ENCODE data around the gene CCR7. TPM values are rescaled to one million over a fixed set of nuclear protein-coding genes. Genes with fewer than 3 reads are reported as not detected.

Gene CCR7
- total RNA-seq, 1 experiment from 2014 or later: 0.30 TPM

GRCh38 chr17:40558300-40558889 lies 6.9 kb downstream of the CCR7 start:
- no peak overlapping the region for H3K27ac ChIP-seq (ENCODE audit: low read depth, low read length, poor library complexity, severe bottlenecking)
- POLR2A ChIA-PET (ENCODE audit: low non-redundant PET): no interaction called here
- intact Hi-C loops (cut with micrococcal nuclease; ENCODE audit: unreplicated experiment): no loop called here

GRCh38 chr17:40557531-40558299 lies 7.6 kb downstream of the CCR7 start:
- BruUV-seq (replicated peaks): no TSS peak
- H3K27ac ChIP-seq (ENCODE audit: low read depth, low read length, poor library complexity, severe bottlenecking): no peak overlapping the region
- intact Hi-C loops (cut with micrococcal nuclease; ENCODE audit: unreplicated experiment): no loop called here
- peaks cover 8% of the 10 kb centered on the region for H3K4me1 ChIP-seq (ENCODE audit: insufficient read depth, low read length, poor library complexity, severe bottlenecking)
- no peaks in the 10 kb centered on the region for H3K36me3 ChIP-seq (ENCODE audit: insufficient read depth, low read length, poor library complexity, severe bottlenecking)
- ChIA-PET CTCF (no interaction called here), POLR2A (ENCODE audit: low non-redundant PET) (no interaction called here)
- no peak for DNase-seq (ENCODE audit: low spot score)
- H3K4me3 ChIP-seq (ENCODE audit: low read depth, low read length, poor library complexity, severe bottlenecking): no peak overlapping the region
- no peaks in the 10 kb centered on the region for H3K9me3 ChIP-seq (ENCODE audit: low read depth, low read length, poor library complexity, severe bottlenecking)
- H3K27me3 ChIP-seq (replicated peaks; ENCODE audit: insufficient read depth, low read depth, low read length, poor library complexity): no peaks in the 10 kb centered on the region
- no peak for TF ChIP-seq EZH2 (IDR thresholded peaks at IDR 0.05; ENCODE audit: borderline replicate concordance, low read depth, low read length, poor library complexity, severe bottlenecking)
- no peak for TF ChIP-seq CTCF (conservative IDR thresholded peaks at IDR 0.05; ENCODE audit: low read depth, low read length)

More at GRCh38 chr17:40558300-40558889, 6.9 kb downstream of the CCR7 start:
- TF ChIP-seq CTCF (conservative IDR thresholded peaks at IDR 0.05; ENCODE audit: low read depth, low read length) (no peak), EZH2 (IDR thresholded peaks at IDR 0.05; ENCODE audit: borderline replicate concordance, low read depth, low read length, poor library complexity, severe bottlenecking) (no peak)
- BruUV-seq (replicated peaks): no TSS peak
- H3K9me3 ChIP-seq (ENCODE audit: low read depth, low read length, poor library complexity, severe bottlenecking): no peaks in the 10 kb centered on the region
- H3K4me1 ChIP-seq (ENCODE audit: insufficient read depth, low read length, poor library complexity, severe bottlenecking): peaks cover 8% of the 10 kb centered on the region
- no peaks in the 10 kb centered on the region for H3K36me3 ChIP-seq (ENCODE audit: insufficient read depth, low read length, poor library complexity, severe bottlenecking)
- no peak overlapping the region for H3K4me3 ChIP-seq (ENCODE audit: low read depth, low read length, poor library complexity, severe bottlenecking)
- no peak for DNase-seq (ENCODE audit: low spot score)
- H3K27me3 ChIP-seq (replicated peaks; ENCODE audit: insufficient read depth, low read depth, low read length, poor library complexity): no peaks in the 10 kb centered on the region
- CTCF ChIA-PET: no interaction called here

- Histone ChIP-seq H3K4me1 (ENCODE audit: insufficient read depth, low read length, poor library complexity, severe bottlenecking) (peaks cover 8% of the 10 kb centered on the region), H3K9me3 (ENCODE audit: low read depth, low read length, poor library complexity, severe bottlenecking) (no peaks in the 10 kb centered on the region), H3K36me3 (ENCODE audit: insufficient read depth, low read length, poor library complexity, severe bottlenecking) (no peaks in the 10 kb centered on the region), H3K4me3 (ENCODE audit: low read depth, low read length, poor library complexity, severe bottlenecking) (no peak overlapping the region), H3K27ac (ENCODE audit: low read depth, low read length, poor library complexity, severe bottlenecking) (no peak overlapping the region), H3K27me3 (replicated peaks; ENCODE audit: insufficient read depth, low read depth, low read length, poor library complexity) (no peaks in the 10 kb centered on the region)
- no peak for TF ChIP-seq EZH2 (IDR thresholded peaks at IDR 0.05; ENCODE audit: borderline replicate concordance, low read depth, low read length, poor library complexity, severe bottlenecking)
- TF ChIP-seq CTCF (conservative IDR thresholded peaks at IDR 0.05; ENCODE audit: low read depth, low read length): no peak
- intact Hi-C loops (cut with micrococcal nuclease; ENCODE audit: unreplicated experiment): no loop called here
- DNase-seq (ENCODE audit: low spot score): no peak
- POLR2A ChIA-PET (ENCODE audit: low non-redundant PET): no interaction called here
- CTCF ChIA-PET: no interaction called here
- no TSS peak for BruUV-seq (replicated peaks)
Measured at GRCh38 chr17:40556884-40557414, 8.3 kb downstream of the CCR7 start.
